ENCODE measurements around the gene COX7A2L. TPM values are rescaled to one million over a fixed set of nuclear protein-coding genes. Genes with fewer than 3 reads are reported as not detected.

Gene COX7A2L
- total RNA-seq, 1 donor from 2014 or later: 198 TPM

DNA sequence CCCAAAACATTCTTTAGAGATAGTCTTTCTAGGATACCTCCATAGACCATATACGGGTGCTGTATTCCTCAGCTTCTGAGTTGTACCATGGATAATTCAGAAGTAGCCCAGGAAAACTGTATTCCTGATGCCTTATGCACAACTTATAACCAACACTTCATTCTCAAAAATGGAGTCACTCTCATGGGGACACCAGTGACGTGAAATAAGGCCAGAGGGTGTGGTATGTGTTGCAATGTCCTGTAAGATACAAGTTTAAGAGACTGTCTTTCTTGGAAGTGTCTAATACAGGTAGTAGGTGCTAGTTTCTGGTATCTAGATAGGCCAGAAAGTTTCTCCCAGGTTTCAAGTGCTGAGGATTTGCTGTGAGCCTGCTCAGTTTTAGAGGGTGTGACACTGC lies 36.1 kb downstream of the COX7A2L start:
- no peak for FAIRE-seq
- DNase-seq (ENCODE audit: low spot score in 2 of 2): no peak

DNA sequence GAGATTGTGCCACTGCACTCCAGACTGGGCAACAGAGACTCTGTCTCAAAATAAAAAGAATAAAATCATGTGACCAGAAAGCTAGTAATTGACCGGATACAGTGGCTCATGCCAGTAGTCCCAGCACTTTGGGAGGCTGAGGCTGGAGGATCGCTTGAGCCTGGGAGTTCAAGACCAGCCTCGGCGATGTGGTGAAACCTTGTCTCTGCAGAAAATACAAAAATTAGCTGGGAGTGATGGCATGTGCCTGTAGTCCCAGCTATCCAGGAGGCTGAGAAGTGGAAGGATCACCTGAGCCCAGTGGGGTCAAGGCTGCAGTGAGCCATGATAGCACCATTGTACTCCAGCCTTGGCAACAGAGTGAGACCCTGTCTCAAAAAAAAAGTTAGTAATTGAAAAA lies 36.8 kb downstream of the COX7A2L start:
- DNase-seq (ENCODE audit: low spot score in 2 of 2) (no peak), FAIRE-seq (no peak)

DNA sequence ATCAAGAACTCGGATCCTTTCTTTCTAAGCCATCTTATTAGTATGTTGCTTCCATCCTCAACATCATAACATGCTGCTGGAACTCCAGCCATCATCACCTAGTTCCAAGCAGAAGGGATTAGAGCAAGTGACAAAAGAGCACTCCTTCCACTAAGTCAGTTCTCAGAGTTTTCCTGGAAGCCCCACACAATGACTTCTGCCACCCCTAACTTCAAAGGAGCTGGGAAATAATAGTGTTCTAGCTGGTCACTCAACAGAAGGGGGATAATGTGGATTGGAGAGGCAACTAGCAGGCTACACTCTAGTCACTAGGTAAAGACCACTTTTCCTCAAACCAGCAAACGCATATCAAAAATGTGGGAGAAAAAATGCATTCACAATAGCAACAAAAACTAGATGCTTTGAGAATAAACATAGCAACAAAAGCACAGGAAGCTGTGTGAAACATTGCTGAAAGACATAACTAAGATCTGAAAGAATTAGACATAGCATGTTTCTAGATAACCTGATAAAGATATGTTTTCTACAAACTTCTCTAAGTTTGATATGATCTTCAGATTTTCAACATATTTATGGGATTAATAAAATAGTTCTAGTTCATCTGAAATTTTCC lies 39.5 kb downstream of the COX7A2L start:
- FAIRE-seq (no peak), DNase-seq (ENCODE audit: low spot score in 2 of 2) (no peak)

DNA sequence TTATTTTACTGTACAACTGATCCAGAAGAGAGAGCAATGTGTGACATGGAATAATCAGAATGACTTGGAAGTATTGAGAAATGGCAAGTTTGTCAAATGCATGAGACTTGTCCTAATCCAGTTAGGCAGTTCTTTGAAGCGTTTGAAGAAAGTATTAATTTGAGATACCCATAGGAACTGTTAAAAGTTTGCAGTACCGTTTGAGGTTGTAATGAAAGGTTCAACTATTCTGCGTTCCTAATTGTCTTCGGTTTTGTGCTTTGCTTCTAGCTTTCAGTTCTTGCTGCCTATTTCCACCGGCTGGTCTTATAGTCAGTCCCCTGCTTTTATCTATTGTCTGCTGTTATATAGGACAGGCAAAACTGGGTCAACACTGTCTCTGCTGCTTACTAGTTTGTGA lies 41.8 kb downstream of the COX7A2L start:
- FAIRE-seq (no peak), DNase-seq (ENCODE audit: low spot score in 2 of 2) (no peak)

DNA sequence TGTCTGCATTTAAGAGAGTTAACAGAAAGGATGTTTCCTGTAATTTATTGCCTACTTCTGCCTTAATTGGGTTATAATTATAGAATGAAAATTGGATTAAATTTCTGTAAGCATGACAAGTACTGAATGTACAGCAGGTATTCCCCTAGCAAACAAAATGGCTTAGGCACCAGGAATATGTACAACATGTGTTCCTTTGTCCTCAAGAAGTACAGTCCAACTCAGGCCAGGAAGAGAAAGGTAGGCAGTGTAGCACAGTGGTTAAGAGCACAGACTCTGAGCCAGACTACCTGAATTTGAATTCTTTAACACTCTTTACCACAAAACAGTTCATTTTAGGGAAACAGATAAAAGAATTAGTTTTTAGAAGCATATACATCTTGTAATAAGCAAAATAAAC lies 43.1 kb downstream of the COX7A2L start:
- FAIRE-seq: no peak
- no peak for DNase-seq (ENCODE audit: low spot score in 2 of 2)

DNA sequence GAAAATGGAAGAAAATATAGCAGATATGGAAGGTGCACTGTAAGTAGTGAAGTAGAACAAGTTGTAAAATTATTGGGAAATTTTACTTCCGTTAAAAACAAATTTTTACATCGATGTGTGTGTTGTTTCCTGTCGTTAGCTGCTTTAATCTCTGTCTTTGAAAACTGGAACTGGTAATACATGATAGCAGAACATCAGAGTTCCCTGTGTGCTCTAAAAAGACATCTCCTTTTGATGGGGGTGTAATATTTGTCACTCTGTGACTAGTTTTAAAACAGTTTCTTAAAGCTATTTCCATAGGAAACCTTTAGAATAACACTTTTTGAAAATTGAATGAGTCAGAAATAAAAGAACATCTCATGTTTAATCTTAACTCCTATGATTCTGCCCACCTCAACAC lies 43.5 kb downstream of the COX7A2L start:
- no peak for DNase-seq (ENCODE audit: low spot score in 2 of 2)
- FAIRE-seq: no peak

DNA sequence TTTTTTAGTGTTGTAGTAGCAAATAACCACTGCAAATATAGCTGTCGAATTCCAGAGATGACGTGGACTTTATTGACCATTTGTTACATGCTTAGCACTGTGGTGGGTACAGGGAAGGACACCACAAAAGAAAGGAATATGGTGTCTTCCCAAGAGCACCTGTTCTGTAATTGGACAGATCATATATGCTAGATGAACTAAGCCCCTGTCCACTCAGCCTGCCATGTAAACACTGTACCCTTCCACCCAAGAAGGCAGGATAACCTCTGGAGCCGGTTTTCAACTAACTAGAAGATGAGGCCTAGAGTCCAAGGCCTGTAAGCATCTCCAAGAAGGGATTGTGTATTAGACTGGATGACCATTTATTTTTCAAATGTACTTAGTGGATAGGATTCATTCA lies 44.1 kb downstream of the COX7A2L start:
- FAIRE-seq (no peak), DNase-seq (ENCODE audit: low spot score in 2 of 2) (no peak)

DNA sequence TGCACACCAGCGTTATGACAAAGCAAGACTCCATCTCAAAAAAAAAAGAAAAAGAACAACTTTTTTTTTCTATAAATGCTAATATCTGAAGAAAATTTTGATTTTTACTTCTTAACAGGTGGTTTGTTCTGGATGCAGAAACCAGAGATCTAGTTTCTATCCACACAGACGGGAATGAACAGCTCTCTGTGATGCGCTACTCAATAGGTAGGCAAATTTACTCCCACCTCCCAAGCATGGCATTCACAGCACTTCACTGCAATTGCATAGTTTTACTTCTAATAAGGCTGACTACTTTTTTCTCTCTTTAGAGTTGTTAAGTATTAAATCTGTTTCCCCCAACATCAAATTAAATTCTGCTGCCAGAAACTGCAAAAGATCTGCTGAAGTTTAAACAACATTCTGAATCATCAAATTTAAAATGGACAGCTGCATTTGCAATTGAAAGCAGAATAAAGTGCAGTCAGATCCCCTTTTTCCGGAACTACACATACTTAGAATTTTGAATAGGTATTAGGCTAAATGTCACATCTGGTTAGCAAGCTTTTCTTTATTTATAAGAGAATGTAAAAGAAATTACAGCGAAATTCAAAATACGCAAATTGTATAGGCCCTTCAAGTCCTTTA lies 45.1 kb downstream of the COX7A2L start:
- FAIRE-seq (no peak), DNase-seq (ENCODE audit: low spot score in 2 of 2) (no peak)

DNA sequence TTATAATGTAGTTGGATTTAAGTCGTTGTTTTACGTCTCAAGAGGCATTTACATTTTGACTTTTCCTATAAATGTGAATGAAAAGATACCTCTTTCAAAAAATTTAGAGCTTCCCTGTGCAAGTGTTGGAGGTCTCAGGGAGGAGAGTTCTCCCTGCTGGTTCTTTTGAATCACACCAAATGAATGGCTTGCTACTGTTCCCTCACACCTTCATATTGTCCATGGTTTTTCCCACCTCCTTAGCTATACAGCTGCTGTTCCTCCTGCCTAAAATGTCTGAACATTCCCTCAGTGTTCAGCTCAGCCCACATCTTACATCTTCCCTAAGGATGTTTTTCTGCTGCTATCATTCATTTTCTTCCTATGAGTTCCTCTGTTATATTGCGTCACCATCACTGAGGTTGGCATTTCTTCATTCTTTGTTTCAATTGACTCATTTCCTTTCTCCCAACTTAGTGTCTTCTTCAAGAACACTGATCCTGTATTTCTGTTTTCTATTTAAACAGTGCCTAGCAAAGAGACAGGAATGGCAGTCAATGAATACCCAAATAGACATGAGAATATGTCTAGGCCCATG lies 46.0 kb downstream of the COX7A2L start:
- FAIRE-seq: no peak

DNA sequence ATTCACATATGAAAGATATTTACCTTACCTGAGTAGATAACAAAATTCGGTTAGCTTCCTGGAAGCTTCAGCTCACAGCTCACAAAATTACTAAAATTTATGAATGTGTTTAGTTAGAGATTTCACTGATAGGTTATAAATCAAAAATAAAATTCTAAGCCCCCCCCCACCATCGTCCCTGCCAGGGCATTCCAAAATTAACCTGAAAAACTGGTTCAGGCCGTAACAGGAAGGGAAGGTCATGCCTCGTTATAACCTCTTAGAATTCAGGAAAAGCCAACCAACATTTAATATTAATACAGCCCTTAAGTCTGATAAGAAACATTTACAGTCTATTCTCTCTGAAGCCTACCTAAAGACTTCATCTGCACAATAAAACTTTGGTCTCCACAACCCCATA lies 48.9 kb downstream of the COX7A2L start:
- FAIRE-seq (no peak), DNase-seq (ENCODE audit: low spot score in 2 of 2) (no peak)

More for the DNA sequence above, 46.0 kb downstream of the COX7A2L start:
- DNase-seq (ENCODE audit: low spot score in 2 of 2): no peak

DNA sequence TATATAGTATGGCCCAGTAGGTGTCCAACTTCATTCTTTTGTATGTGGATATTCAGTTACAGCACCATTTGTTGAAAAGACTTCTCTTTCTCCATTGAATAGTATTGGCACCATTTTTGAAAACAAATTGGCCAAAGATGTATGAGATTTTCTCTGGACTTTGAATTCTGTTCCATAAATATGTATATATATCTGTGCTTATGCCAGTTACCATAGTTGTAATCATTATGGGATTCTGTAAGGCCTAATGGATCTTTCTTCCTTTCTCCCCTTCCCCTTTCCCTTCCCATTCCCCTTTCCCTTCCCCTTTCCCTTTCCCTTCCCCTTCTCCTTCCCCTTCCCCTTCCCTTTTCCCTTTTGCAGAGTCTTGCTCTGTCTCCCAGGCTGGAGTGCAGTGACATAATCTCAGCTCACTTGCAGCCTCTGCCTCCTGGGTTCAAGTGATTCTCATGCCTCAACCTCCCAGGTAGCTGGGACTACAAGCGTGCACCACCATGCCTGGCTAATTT lies 51.0 kb downstream of the COX7A2L start:
- no peak for DNase-seq (ENCODE audit: low spot score in 2 of 2)
- FAIRE-seq: no peak

DNA sequence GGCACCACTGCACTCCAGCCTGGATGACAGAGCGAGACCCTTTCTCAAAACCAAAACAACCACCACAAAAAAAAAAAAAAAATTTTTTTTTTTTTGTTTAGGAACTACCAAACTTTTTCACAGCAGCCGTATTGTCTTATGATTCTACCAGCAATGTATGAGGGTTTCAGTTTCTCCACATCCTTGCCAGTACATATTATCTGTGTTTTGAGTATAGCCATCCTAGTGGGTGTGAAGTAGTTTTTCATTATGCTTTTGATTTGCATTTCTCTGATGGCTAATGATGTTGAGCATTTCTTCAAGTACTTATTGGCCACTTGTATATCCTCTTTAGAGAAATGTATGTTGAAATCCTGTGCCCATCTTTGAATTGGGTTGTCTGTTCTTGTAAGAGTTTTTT lies 51.7 kb downstream of the COX7A2L start:
- no peak for DNase-seq (ENCODE audit: low spot score in 2 of 2)
- FAIRE-seq: no peak

DNA sequence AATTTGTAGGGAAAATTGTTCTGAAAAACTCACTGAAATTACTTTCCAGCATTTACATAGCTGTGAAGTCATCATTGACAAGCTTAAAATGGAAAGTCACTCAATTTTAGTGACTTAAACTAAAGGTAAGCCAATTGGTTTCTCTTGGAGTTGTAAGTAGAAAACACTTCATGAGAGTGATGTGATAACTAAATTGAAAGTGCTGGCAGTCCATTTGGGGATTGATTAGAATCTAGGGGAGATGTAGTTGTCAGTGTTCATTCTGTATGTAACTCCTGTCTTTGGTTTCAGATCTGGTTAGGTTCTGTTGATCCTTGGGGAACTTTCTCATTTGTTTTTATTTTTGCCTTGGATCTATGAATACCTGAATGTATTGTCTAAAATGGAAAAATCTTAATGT lies 53.8 kb downstream of the COX7A2L start:
- FAIRE-seq (no peak), DNase-seq (ENCODE audit: low spot score in 2 of 2) (no peak)

DNA sequence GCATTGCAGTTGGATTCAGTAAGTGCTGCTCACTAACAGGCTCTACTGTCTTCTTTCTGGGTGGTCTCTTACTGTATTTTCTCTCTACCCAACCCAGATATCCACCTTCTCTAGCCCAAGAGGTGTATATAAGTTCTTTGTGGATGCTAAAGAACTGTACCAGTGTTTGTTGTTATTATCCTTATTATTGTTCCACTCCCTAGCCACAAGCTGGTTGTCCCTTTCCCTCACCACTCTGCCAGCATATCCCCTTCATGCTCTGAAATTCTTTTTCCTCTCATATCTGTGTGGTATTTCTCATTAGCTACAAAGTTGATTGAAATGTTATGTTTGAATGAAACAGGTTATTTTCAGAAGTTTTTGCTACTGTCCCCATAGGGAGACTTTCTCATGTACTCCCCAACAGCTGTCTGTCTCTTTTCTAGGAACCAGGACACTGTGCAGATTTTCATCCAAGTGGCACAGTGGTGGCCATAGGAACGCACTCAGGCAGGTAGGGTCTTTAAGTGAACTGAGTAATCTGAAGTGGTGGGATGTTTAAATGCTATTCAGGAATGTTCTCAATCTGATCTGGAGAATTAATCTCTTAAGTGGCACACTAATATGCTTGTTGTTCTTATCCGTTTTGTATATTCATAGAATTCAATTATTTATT lies 56.8 kb downstream of the COX7A2L start:
- no peak for FAIRE-seq

DNA sequence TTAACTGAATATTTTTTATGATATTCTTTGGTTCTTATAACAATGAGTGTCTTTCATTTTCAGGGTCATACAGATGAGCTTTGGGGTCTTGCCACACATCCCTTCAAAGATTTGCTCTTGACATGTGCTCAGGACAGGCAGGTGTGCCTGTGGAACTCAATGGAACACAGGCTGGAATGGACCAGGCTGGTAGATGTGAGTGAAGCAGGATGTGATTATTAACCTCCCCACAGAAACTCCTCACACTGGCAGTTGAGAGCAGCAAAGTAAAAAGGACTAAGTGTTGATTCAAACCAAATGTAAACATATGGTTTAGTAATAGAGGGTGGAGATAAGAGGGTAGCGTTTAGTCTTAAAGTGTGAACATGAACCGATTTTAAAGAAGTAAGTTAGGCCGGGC lies 57.8 kb downstream of the COX7A2L start:
- no peak for FAIRE-seq
- DNase-seq (ENCODE audit: low spot score in 2 of 2): no peak

More for the DNA sequence above, 56.8 kb downstream of the COX7A2L start:
- no peak for DNase-seq (ENCODE audit: low spot score in 2 of 2)

DNA sequence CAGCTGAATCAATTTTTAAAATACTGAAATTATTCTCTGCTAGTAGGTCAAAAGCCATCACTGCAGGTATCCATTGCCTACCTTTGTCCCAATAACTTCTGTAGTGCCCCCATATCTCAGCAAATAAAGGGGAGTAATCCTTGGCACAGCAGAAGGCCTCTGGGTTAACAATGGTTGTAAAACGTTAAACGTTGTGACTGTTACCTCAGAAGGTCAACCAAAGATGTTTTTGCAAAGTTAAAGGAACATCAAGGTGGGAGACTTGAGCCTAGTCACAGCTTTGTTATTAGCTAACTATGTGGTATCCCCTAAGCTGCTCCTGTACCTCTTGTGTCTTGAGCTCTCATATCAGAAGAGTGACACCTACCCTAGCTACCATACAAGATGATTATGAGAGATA lies 60.5 kb downstream of the COX7A2L start:
- FAIRE-seq: no peak

More for the DNA sequence above, 60.5 kb downstream of the COX7A2L start:
- no peak for DNase-seq (ENCODE audit: low spot score in 2 of 2)

Other genes with a start within 250 kb of the COX7A2L start
- gene EML4, start 191.9 kb downstream of the COX7A2L start, total RNA-seq: 33.8 TPM
- 1.2 TPM for gene KCNG3, start 132.8 kb upstream of the COX7A2L start, total RNA-seq
- 30.6 TPM for gene MTA3, start 207.4 kb upstream of the COX7A2L start, total RNA-seq

Data from frontal cortex (tissue), 4 donors.